ENCODE data around the gene DCST1.

The DCST1 gene

DNA sequence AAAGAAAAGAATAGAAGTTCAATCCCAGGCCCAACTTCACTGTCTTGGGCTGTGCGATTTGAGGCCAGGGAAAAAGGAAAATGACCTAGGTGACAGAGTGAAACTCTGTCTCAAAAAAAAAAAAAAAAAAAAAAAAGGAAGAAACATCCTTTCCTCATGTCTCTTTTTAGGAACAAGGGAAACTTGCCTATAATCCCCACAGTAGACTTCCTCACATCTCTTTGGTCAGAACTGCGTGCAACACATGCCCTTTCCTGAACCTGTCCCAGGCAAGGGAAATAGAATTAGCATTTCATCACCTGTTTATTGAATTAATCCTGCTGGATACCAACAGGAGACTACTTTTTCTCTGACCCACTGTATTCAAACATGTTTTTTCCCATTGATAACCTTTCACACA is 2.3 kb downstream of the DCST1 start:
- no peaks in the 10 kb centered on the region for H3K27me3 ChIP-seq (ENCODE audit: control insufficient read depth, insufficient read depth, low read length, poor library complexity, severe bottlenecking)
- no peak overlapping the region for H3K27ac ChIP-seq (ENCODE audit: insufficient read depth, low read depth, low read length, poor library complexity, severe bottlenecking)
- no peak overlapping the region for H3K4me3 ChIP-seq (ENCODE audit: insufficient read depth, low read depth, low read length)
- 91 to 93% methylated on average over 1 to 2 of the region's 2 CpGs for WGBS, 2 experiments
- no peaks in the 10 kb centered on the region for H3K9me3 ChIP-seq (ENCODE audit: control insufficient read depth, low read length)
- H3K36me3 ChIP-seq (ENCODE audit: control insufficient read depth, insufficient read depth, low read length) = no peaks in the 10 kb centered on the region
- H3K4me1 ChIP-seq (ENCODE audit: control insufficient read depth, insufficient read depth, low read length) = no peaks in the 10 kb centered on the region

DNA sequence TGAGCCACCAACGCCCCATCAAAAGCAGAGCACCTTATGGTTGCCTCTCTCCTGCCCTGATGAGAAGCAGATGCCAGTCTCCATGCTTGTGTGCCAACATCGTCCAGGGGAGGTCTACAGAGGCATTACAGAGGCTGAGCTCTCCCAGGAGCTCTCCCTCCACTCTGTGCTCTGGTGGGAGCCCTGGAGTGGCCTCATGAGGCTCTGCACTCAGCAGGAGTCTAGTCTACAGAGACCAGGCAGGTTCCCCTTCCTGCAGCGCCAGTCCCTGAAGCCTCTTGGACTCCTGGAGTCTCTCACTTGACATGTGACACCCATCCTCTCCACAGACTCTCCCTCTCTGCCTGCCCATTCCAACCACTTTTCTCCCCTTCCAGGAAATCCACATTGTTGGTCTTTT is 3.4 kb downstream of the DCST1 start:
- 90 to 92% methylated on average over 3 of the region's 3 CpGs for WGBS, 2 experiments
- no peaks in the 10 kb centered on the region for H3K27me3 ChIP-seq (ENCODE audit: control insufficient read depth, insufficient read depth, low read length, poor library complexity, severe bottlenecking)

DNA sequence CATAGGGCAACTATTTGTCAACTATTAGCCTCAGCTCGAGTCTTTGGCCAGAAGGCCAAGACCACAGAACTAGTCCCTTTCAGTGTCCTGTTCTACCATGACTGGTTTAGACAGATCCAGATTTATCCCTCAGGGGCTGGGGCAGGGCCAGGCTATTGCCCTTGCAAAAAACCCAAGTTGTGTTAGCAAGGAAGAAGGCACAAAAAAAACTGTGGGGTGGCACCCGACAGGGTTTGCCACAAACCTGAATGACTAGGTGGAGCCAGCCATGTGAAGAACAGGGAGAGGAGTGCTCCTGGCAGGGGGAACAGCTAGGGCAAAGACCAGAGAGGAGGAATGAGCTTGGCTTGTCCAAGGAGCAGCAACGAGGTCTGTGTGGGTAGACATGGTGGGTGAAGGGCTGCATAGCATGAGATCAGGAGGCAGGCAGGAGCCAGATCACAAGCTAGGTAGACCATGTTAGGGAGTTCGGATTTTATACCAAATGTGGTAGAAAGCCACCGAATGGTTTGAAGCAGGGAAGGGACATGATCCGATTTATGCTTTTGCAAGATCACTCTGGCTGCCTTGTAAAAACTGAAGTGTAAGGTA is 4.3 kb downstream of the DCST1 start:
- Histone ChIP-seq H3K4me3 (ENCODE audit: insufficient read depth, low read depth, low read length) (no peak overlapping the region), H3K36me3 (ENCODE audit: control insufficient read depth, insufficient read depth, low read length) (no peaks in the 10 kb centered on the region), H3K4me1 (ENCODE audit: control insufficient read depth, insufficient read depth, low read length) (no peaks in the 10 kb centered on the region), H3K27ac (ENCODE audit: insufficient read depth, low read depth, low read length, poor library complexity, severe bottlenecking) (no peak overlapping the region), H3K9me3 (ENCODE audit: control insufficient read depth, low read length) (no peaks in the 10 kb centered on the region), H3K27me3 (ENCODE audit: control insufficient read depth, insufficient read depth, low read length, poor library complexity, severe bottlenecking) (no peaks in the 10 kb centered on the region)
- 93 to 94% methylated on average over 6 of the region's 6 CpGs for WGBS, 2 experiments

More for the DNA sequence above, 3.4 kb downstream of the DCST1 start:
- H3K4me3 ChIP-seq (ENCODE audit: insufficient read depth, low read depth, low read length) = no peak overlapping the region
- no peaks in the 10 kb centered on the region for H3K4me1 ChIP-seq (ENCODE audit: control insufficient read depth, insufficient read depth, low read length)
- H3K9me3 ChIP-seq (ENCODE audit: control insufficient read depth, low read length) = no peaks in the 10 kb centered on the region
- H3K27ac ChIP-seq (ENCODE audit: insufficient read depth, low read depth, low read length, poor library complexity, severe bottlenecking) = no peak overlapping the region
- no peaks in the 10 kb centered on the region for H3K36me3 ChIP-seq (ENCODE audit: control insufficient read depth, insufficient read depth, low read length)

- Histone ChIP-seq H3K9me3 (ENCODE audit: control insufficient read depth, low read length) (no peaks in the 10 kb centered on the region), H3K4me3 (ENCODE audit: insufficient read depth, low read depth, low read length) (no peak overlapping the region), H3K27me3 (ENCODE audit: control insufficient read depth, insufficient read depth, low read length, poor library complexity, severe bottlenecking) (no peaks in the 10 kb centered on the region), H3K4me1 (ENCODE audit: control insufficient read depth, insufficient read depth, low read length) (no peaks in the 10 kb centered on the region), H3K36me3 (ENCODE audit: control insufficient read depth, insufficient read depth, low read length) (no peaks in the 10 kb centered on the region), H3K27ac (ENCODE audit: insufficient read depth, low read depth, low read length, poor library complexity, severe bottlenecking) (no peak overlapping the region)
- 78 to 79% methylated on average over 8 of the region's 8 CpGs for WGBS, 2 experiments
Measured at GRCh38 chr1:155038602-155039307, 5.1 kb downstream of the DCST1 start.

DNA sequence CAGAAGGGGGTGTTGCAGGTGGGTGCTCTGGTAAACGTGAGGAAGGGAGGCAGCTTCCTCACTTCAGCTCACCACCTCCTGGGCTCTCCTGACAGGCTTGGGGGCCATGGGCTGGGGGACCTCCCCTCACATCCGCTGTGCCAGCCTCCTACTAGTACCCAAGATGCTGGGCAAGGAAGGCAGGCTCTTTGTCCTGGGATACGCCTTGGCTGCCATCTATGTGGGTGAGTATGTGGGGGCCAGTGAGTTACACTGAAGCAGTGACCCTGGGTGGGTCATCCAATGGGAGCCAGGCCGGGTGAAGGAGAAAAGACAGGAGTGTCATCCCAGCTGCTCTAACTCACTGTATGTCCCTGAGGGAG is 5.7 kb downstream of the DCST1 start:
- no peaks in the 10 kb centered on the region for H3K36me3 ChIP-seq (ENCODE audit: control insufficient read depth, insufficient read depth, low read length)
- WGBS, 2 experiments = 85 to 86% methylated on average over 4 of the region's 4 CpGs
- no peaks in the 10 kb centered on the region for H3K27me3 ChIP-seq (ENCODE audit: control insufficient read depth, insufficient read depth, low read length, poor library complexity, severe bottlenecking)
- H3K4me3 ChIP-seq (ENCODE audit: insufficient read depth, low read depth, low read length) = no peak overlapping the region
- peaks cover under 1% of the 10 kb centered on the region for H3K4me1 ChIP-seq (ENCODE audit: control insufficient read depth, insufficient read depth, low read length)
- no peaks in the 10 kb centered on the region for H3K9me3 ChIP-seq (ENCODE audit: control insufficient read depth, low read length)
- H3K27ac ChIP-seq (ENCODE audit: insufficient read depth, low read depth, low read length, poor library complexity, severe bottlenecking) = no peak overlapping the region

DNA sequence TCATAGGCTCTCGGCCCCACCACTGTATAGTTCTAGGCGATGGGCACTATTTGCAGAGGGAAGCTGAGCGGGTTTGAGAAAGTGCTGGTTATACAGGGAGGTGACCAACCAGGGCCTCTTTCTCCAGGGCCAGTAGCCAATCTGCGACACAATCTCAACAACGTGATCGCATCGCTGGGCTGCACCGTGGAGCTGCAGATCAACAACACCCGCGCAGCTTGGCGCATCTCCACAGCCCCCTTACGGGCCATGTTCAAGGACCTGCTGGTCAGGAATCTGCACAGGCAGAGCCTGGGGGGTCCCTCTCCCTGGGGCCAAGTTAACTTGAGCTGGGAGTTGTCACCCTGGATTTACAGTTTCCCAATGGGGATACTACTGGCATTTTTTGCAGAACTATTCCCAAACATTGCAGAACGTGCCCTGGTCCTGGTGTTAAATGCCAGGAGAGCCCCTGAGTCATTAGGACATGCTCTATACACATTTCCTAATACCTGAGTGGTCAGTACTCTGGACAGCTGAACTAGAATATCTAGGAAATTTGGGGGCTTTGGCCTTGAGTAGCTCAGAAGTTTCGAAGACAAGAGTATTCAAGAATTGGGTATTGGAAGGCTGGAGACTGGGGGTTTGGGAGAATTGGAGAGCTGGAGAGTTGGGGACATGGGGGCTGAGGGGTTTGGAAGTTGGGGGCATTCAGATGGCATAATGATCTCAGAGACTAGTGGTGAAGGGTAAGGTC is 6.9 kb downstream of the DCST1 start:
- no peak overlapping the region for H3K27ac ChIP-seq (ENCODE audit: insufficient read depth, low read depth, low read length, poor library complexity, severe bottlenecking)
- H3K4me1 ChIP-seq (ENCODE audit: control insufficient read depth, insufficient read depth, low read length) = peaks cover 9% of the 10 kb centered on the region
- no peak overlapping the region for H3K4me3 ChIP-seq (ENCODE audit: insufficient read depth, low read depth, low read length)
- no peaks in the 10 kb centered on the region for H3K9me3 ChIP-seq (ENCODE audit: control insufficient read depth, low read length)
- no peaks in the 10 kb centered on the region for H3K27me3 ChIP-seq (ENCODE audit: control insufficient read depth, insufficient read depth, low read length, poor library complexity, severe bottlenecking)
- 94 to 95% methylated on average over 14 of the region's 14 CpGs for WGBS, 2 experiments
- no peaks in the 10 kb centered on the region for H3K36me3 ChIP-seq (ENCODE audit: control insufficient read depth, insufficient read depth, low read length)

DNA sequence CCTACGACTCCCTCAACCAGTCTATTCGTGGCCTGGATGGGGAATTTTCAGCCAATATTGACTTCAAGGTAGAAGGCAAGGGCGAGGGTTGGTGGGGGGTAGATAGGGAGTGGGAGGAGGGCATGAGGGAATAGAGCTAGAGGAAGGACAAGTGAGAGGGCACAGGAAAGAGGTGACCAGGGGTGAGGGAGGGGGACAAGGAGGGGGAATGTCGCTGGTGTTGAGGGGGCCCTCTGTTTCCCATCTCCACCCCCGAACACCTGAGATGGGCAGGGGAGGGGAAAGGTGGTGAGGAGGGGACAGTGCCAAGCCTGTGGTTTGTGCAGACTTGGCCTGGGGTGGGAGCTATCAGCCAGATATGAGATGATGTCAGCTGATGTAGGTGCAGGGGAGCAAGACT is 9.2 kb downstream of the DCST1 start:
- Histone ChIP-seq H3K4me3 (ENCODE audit: insufficient read depth, low read depth, low read length) (no peak overlapping the region), H3K27ac (ENCODE audit: insufficient read depth, low read depth, low read length, poor library complexity, severe bottlenecking) (no peak overlapping the region), H3K9me3 (ENCODE audit: control insufficient read depth, low read length) (no peaks in the 10 kb centered on the region), H3K4me1 (ENCODE audit: control insufficient read depth, insufficient read depth, low read length) (peaks cover 15% of the 10 kb centered on the region), H3K27me3 (ENCODE audit: control insufficient read depth, insufficient read depth, low read length, poor library complexity, severe bottlenecking) (no peaks in the 10 kb centered on the region), H3K36me3 (ENCODE audit: control insufficient read depth, insufficient read depth, low read length) (no peaks in the 10 kb centered on the region)
- WGBS, 2 experiments = 90% methylated on average over 5 of the region's 5 CpGs

- no peaks in the 10 kb centered on the region for H3K27me3 ChIP-seq (ENCODE audit: control insufficient read depth, insufficient read depth, low read length, poor library complexity, severe bottlenecking)
- WGBS, 2 experiments = 81% methylated on average over 12 of the region's 12 CpGs
- no peaks in the 10 kb centered on the region for H3K9me3 ChIP-seq (ENCODE audit: control insufficient read depth, low read length)
- H3K4me3 ChIP-seq (ENCODE audit: insufficient read depth, low read depth, low read length) = no peak overlapping the region
- H3K27ac ChIP-seq (ENCODE audit: insufficient read depth, low read depth, low read length, poor library complexity, severe bottlenecking) = no peak overlapping the region
- peaks cover 17% of the 10 kb centered on the region for H3K4me1 ChIP-seq (ENCODE audit: control insufficient read depth, insufficient read depth, low read length)
- no peaks in the 10 kb centered on the region for H3K36me3 ChIP-seq (ENCODE audit: control insufficient read depth, insufficient read depth, low read length)
Measured at GRCh38 chr1:155043301-155043702, 9.7 kb downstream of the DCST1 start.

GRCh38 chr1:155043793-155044192 is 10.2 kb downstream of the DCST1 start:
- H3K27ac ChIP-seq (ENCODE audit: insufficient read depth, low read depth, low read length, poor library complexity, severe bottlenecking) = no peak overlapping the region
- H3K4me1 ChIP-seq (ENCODE audit: control insufficient read depth, insufficient read depth, low read length) = peaks cover 20% of the 10 kb centered on the region
- H3K27me3 ChIP-seq (ENCODE audit: control insufficient read depth, insufficient read depth, low read length, poor library complexity, severe bottlenecking) = no peaks in the 10 kb centered on the region
- WGBS, 2 experiments = 86 to 90% methylated on average over 3 of the region's 3 CpGs
- H3K36me3 ChIP-seq (ENCODE audit: control insufficient read depth, insufficient read depth, low read length) = no peaks in the 10 kb centered on the region
- no peak overlapping the region for H3K4me3 ChIP-seq (ENCODE audit: insufficient read depth, low read depth, low read length)
- H3K9me3 ChIP-seq (ENCODE audit: control insufficient read depth, low read length) = no peaks in the 10 kb centered on the region

- WGBS, 2 experiments = 94 to 95% methylated on average over 6 of the region's 6 CpGs
- no peaks in the 10 kb centered on the region for H3K27me3 ChIP-seq (ENCODE audit: control insufficient read depth, insufficient read depth, low read length, poor library complexity, severe bottlenecking)
- peaks cover 20% of the 10 kb centered on the region for H3K4me1 ChIP-seq (ENCODE audit: control insufficient read depth, insufficient read depth, low read length)
- H3K27ac ChIP-seq (ENCODE audit: insufficient read depth, low read depth, low read length, poor library complexity, severe bottlenecking) = no peak overlapping the region
- H3K4me3 ChIP-seq (ENCODE audit: insufficient read depth, low read depth, low read length) = no peak overlapping the region
- no peaks in the 10 kb centered on the region for H3K36me3 ChIP-seq (ENCODE audit: control insufficient read depth, insufficient read depth, low read length)
- no peaks in the 10 kb centered on the region for H3K9me3 ChIP-seq (ENCODE audit: control insufficient read depth, low read length)
Measured at GRCh38 chr1:155044365-155044764, 10.7 kb downstream of the DCST1 start.

All from ectodermal cell (in vitro differentiated cells).